Loucy (cell line): ENCODE data around the gene MICAL2.

Source experiments
- EZH2phosphoT487 ChIP-seq: fragments of 200-600 bp; IDR thresholded peaks from 2 replicates; pipeline ENCODE4 v1.6.1; 2018; ENCODE audit warnings: antibody characterized with exemption, mild to moderate bottlenecking, moderate library complexity, borderline replicate concordance
- TF ChIP-seq, protein P1 (sequence below): fragments of 200-600 bp; sonication (generic); conservative IDR thresholded peaks from 2 replicates; pipeline ENCODE4 v1.5.1; 2014; ENCODE audit warnings: mild to moderate bottlenecking, antibody characterized with exemption, low read length

DNA sequence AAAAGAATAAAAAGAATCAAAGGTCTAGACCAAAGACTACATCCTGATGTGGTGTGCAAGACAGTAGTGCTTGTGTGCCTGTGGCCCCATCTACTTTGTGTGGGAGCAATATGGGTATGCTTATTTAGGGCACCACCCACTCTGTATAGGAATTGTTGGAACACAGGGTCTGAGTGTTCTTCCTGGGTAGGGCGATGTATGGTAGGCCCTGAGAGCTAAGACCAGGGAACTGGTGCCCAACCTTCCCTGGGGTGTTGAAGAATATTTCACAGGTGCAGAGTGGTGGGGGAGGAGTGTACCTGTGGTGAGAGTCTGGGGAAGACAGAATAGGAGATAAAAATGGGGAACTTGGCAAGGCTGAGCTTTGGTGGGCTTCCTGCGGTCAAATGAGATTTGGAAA is 41.9 kb downstream of the MICAL2 start:
- TF ChIP-seq, protein P1, sequence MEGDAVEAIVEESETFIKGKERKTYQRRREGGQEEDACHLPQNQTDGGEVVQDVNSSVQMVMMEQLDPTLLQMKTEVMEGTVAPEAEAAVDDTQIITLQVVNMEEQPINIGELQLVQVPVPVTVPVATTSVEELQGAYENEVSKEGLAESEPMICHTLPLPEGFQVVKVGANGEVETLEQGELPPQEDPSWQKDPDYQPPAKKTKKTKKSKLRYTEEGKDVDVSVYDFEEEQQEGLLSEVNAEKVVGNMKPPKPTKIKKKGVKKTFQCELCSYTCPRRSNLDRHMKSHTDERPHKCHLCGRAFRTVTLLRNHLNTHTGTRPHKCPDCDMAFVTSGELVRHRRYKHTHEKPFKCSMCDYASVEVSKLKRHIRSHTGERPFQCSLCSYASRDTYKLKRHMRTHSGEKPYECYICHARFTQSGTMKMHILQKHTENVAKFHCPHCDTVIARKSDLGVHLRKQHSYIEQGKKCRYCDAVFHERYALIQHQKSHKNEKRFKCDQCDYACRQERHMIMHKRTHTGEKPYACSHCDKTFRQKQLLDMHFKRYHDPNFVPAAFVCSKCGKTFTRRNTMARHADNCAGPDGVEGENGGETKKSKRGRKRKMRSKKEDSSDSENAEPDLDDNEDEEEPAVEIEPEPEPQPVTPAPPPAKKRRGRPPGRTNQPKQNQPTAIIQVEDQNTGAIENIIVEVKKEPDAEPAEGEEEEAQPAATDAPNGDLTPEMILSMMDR = no peak
- TF ChIP-seq EZH2phosphoT487 = no peak
